ENCODE data around the gene CYP27A1.

CYP27A1 gene

GRCh38 chr2:218773881-218774280, 8.1 kb upstream of the CYP27A1 start:
- no peak for DNase-seq (ENCODE audit: low read depth in 2 of 2)

GRCh38 chr2:218776488-218776887, 5.5 kb upstream of the CYP27A1 start:
- no peak for DNase-seq (ENCODE audit: low read depth in 2 of 2)

- DNase-seq (ENCODE audit: low read depth in 2 of 2): no peak
Observed at GRCh38 chr2:218777276-218777990, 4.5 kb upstream of the CYP27A1 start.

GRCh38 chr2:218780046-218780445, 1.9 kb upstream of the CYP27A1 start:
- no peak for DNase-seq (ENCODE audit: low read depth in 2 of 2)

- DNase-seq (ENCODE audit: low read depth in 2 of 2): no peak
Observed at GRCh38 chr2:218780851-218781690, 876 bp upstream of the CYP27A1 start.

GRCh38 chr2:218782528-218782844, 539 bp downstream of the CYP27A1 start:
- no peak for DNase-seq (ENCODE audit: low read depth in 2 of 2)

GRCh38 chr2:218783688-218784087, 1.7 kb downstream of the CYP27A1 start:
- no peak for DNase-seq (ENCODE audit: low read depth in 2 of 2)

- no peak for DNase-seq (ENCODE audit: low read depth in 2 of 2)
Observed at GRCh38 chr2:218785103-218785502, 3.2 kb downstream of the CYP27A1 start.

GRCh38 chr2:218786133-218786532, 4.2 kb downstream of the CYP27A1 start:
- DNase-seq (ENCODE audit: low read depth in 2 of 2): no peak

- DNase-seq (ENCODE audit: low read depth in 2 of 2): no peak
Observed at GRCh38 chr2:218788529-218789255, 6.7 kb downstream of the CYP27A1 start.

GRCh38 chr2:218792433-218792832, 10.5 kb downstream of the CYP27A1 start:
- DNase-seq (ENCODE audit: low read depth in 2 of 2): no peak

- no peak for DNase-seq (ENCODE audit: low read depth in 2 of 2)
Observed at GRCh38 chr2:218796691-218797090, 14.7 kb downstream of the CYP27A1 start.

GRCh38 chr2:218798767-218799504, 17.0 kb downstream of the CYP27A1 start:
- no peak for DNase-seq (ENCODE audit: low read depth in 2 of 2)

GRCh38 chr2:218799990-218800389, 18.0 kb downstream of the CYP27A1 start:
- DNase-seq (ENCODE audit: low read depth in 2 of 2): no peak

- no peak for DNase-seq (ENCODE audit: low read depth in 2 of 2)
Observed at GRCh38 chr2:218802386-218802994, 20.5 kb downstream of the CYP27A1 start.

GRCh38 chr2:218804817-218805216, 22.9 kb downstream of the CYP27A1 start:
- DNase-seq (ENCODE audit: low read depth in 2 of 2): no peak

GRCh38 chr2:218805627-218806026, 23.7 kb downstream of the CYP27A1 start:
- no peak for DNase-seq (ENCODE audit: low read depth in 2 of 2)

- DNase-seq (ENCODE audit: low read depth in 2 of 2): no peak
Observed at GRCh38 chr2:218806346-218806978, 24.5 kb downstream of the CYP27A1 start.

- DNase-seq (ENCODE audit: low read depth in 2 of 2): no peak
Observed at GRCh38 chr2:218807626-218808025, 25.7 kb downstream of the CYP27A1 start.

- DNase-seq (ENCODE audit: low read depth in 2 of 2): no peak
Observed at GRCh38 chr2:218809515-218809914, 27.6 kb downstream of the CYP27A1 start.

GRCh38 chr2:218810256-218810655, 28.3 kb downstream of the CYP27A1 start:
- no peak for DNase-seq (ENCODE audit: low read depth in 2 of 2)

All from activated CD4-positive, alpha-beta T cell treated with anti-CD3 and anti-CD28 coated beads for 24 hours (primary cell).